Thoracic aorta (tissue), 2 donors: ENCODE measurements around the gene LRP4. TPM values are rescaled to one million over a fixed set of nuclear protein-coding genes. Genes with fewer than 3 reads are reported as not detected.

Experiments used
- ATAC-seq: fragments of 150-250 bp; one replicate; pipeline ENCODE4 v1.8.0; 2017; ENCODE audit warnings: low read depth; ENCODE audit not compliant: insufficient number of reproducible peaks, low FRiP score
- DNase-seq: peaks from one replicate; pipeline ENCODE4 v3.0.0-alpha.2; 2020; ENCODE audit warnings: low spot score
- H3K27ac ChIP-seq, 2 donors: fragments of 200-600 bp; sonication (generic); 1 replicate in 1 of 2; 2 replicates in 1 of 2; pipeline ENCODE4 v1.5.1; 2016; ENCODE audit warnings: mild to moderate bottlenecking in 2 of 2, moderate library complexity in 2 of 2
- H3K27me3 ChIP-seq: fragments of 200-600 bp; sonication (generic); replicated peaks from 2 replicates; pipeline ENCODE4 v1.6.0; 2016; ENCODE audit warnings: mild to moderate bottlenecking; ENCODE audit not compliant: insufficient read depth
- H3K36me3 ChIP-seq: fragments of 200-600 bp; sonication (generic); one replicate; pipeline ENCODE4 v1.5.1; 2016
- H3K4me1 ChIP-seq, 2 donors: fragments of 200-600 bp; sonication (generic); 1 replicate in 1 of 2; 2 replicates in 1 of 2; pipeline versions ENCODE4 v1.5.1 to v1.6.0; 2016; ENCODE audit warnings: low read depth in 2 of 2, mild to moderate bottlenecking in 1 of 2; ENCODE audit not compliant: control insufficient read depth in 1 of 2
- H3K4me3 ChIP-seq: fragments of 200-600 bp; sonication (generic); 2 replicates; pipeline ENCODE4 v1.5.1; 2016; ENCODE audit warnings: mild to moderate bottlenecking
- H3K9me3 ChIP-seq: fragments of 200-600 bp; sonication (generic); 2 replicates; pipeline ENCODE4 v1.5.1; 2016
- CTCF ChIP-seq: fragments of 200-600 bp; sonication (generic); IDR thresholded peaks from one replicate; pipeline ENCODE4 v1.5.1; 2019; ENCODE audit warnings: antibody characterized with exemption
- total RNA-seq, 2 donors: library from RNA; depleted of rRNA; stranded (reverse); fragments of >200 nt; gene quantifications; one replicate each; pipeline versions ENCODE4 v1.1.0 to v1.2.3, GENCODE V29; 2016

LRP4 gene
- total RNA-seq, 2 donors from 2014 or later, result 8.4 to 21.2 TPM

GRCh38 chr11:46888636-46889035 lies 29.7 kb downstream of the LRP4 start:
- Histone ChIP-seq H3K4me3 (no peak overlapping the region), H3K27ac (no peak overlapping the region), H3K27me3 (no peaks in the 10 kb centered on the region), H3K36me3 (no peaks in the 10 kb centered on the region), H3K9me3 (no peaks in the 10 kb centered on the region), H3K4me1 (no peaks in the 10 kb centered on the region)
- ATAC-seq (no peak), DNase-seq (no peak)
- no peak for TF ChIP-seq CTCF

- Histone ChIP-seq H3K9me3 (no peaks in the 10 kb centered on the region), H3K36me3 (no peaks in the 10 kb centered on the region), H3K4me3 (no peak overlapping the region), H3K27ac (no peak overlapping the region), H3K4me1 (no peaks in the 10 kb centered on the region), H3K27me3 (no peaks in the 10 kb centered on the region)
- TF ChIP-seq CTCF, result no peak
- ATAC-seq, result no peak
- no peak for DNase-seq
Measured at GRCh38 chr11:46886211-46886610, 32.1 kb downstream of the LRP4 start.

GRCh38 chr11:46879056-46879585 lies 39.2 kb downstream of the LRP4 start:
- ATAC-seq, result no peak
- peaks cover 4% of the 10 kb centered on the region for H3K36me3 ChIP-seq

GRCh38 chr11:46877580-46877979 lies 40.8 kb downstream of the LRP4 start:
- H3K9me3 ChIP-seq, result no peaks in the 10 kb centered on the region

More at GRCh38 chr11:46879056-46879585, 39.2 kb downstream of the LRP4 start:
- H3K27ac ChIP-seq, result no peak overlapping the region
- H3K4me3 ChIP-seq, result no peak overlapping the region
- no peaks in the 10 kb centered on the region for H3K4me1 ChIP-seq
- TF ChIP-seq CTCF, result no peak
- no peak for DNase-seq
- no peaks in the 10 kb centered on the region for H3K27me3 ChIP-seq
- no peaks in the 10 kb centered on the region for H3K9me3 ChIP-seq

GRCh38 chr11:46876471-46876870 lies 41.9 kb downstream of the LRP4 start:
- H3K27me3 ChIP-seq, result no peaks in the 10 kb centered on the region
- no peak overlapping the region for H3K4me3 ChIP-seq
- H3K9me3 ChIP-seq, result no peaks in the 10 kb centered on the region
- no peaks in the 10 kb centered on the region for H3K4me1 ChIP-seq
- no peak for DNase-seq
- no peak for ATAC-seq
- no peak for TF ChIP-seq CTCF
- H3K27ac ChIP-seq, result no peak overlapping the region
- peaks cover 4% of the 10 kb centered on the region for H3K36me3 ChIP-seq

More at GRCh38 chr11:46877580-46877979, 40.8 kb downstream of the LRP4 start:
- no peak for TF ChIP-seq CTCF
- ATAC-seq (no peak), DNase-seq (no peak)
- no peaks in the 10 kb centered on the region for H3K4me1 ChIP-seq
- peaks cover 4% of the 10 kb centered on the region for H3K36me3 ChIP-seq
- no peak overlapping the region for H3K27ac ChIP-seq
- no peak overlapping the region for H3K4me3 ChIP-seq
- no peaks in the 10 kb centered on the region for H3K27me3 ChIP-seq
